Thoracic aorta (tissue), 2 donors: ENCODE data around the gene NANS. TPM values are rescaled to one million over a fixed set of nuclear protein-coding genes. Genes with fewer than 3 reads are reported as not detected.

ENCODE experiments used
- ATAC-seq: fragments of 150-250 bp; one replicate; pipeline ENCODE4 v1.8.0; 2017; ENCODE audit warnings: low read depth; ENCODE audit not compliant: insufficient number of reproducible peaks, low FRiP score
- DNase-seq: peaks from one replicate; pipeline ENCODE4 v3.0.0-alpha.2; 2020; ENCODE audit warnings: low spot score
- H3K27ac ChIP-seq, 2 donors: fragments of 200-600 bp; sonication (generic); 1 replicate in 1 of 2; 2 replicates in 1 of 2; pipeline ENCODE4 v1.5.1; 2016; ENCODE audit warnings: mild to moderate bottlenecking in 2 of 2, moderate library complexity in 2 of 2
- H3K27me3 ChIP-seq: fragments of 200-600 bp; sonication (generic); replicated peaks from 2 replicates; pipeline ENCODE4 v1.6.0; 2016; ENCODE audit warnings: mild to moderate bottlenecking; ENCODE audit not compliant: insufficient read depth
- H3K36me3 ChIP-seq: fragments of 200-600 bp; sonication (generic); one replicate; pipeline ENCODE4 v1.5.1; 2016
- H3K4me1 ChIP-seq, 2 donors: fragments of 200-600 bp; sonication (generic); 1 replicate in 1 of 2; 2 replicates in 1 of 2; pipeline versions ENCODE4 v1.5.1 to v1.6.0; 2016; ENCODE audit warnings: low read depth in 2 of 2, mild to moderate bottlenecking in 1 of 2; ENCODE audit not compliant: control insufficient read depth in 1 of 2
- H3K4me3 ChIP-seq: fragments of 200-600 bp; sonication (generic); 2 replicates; pipeline ENCODE4 v1.5.1; 2016; ENCODE audit warnings: mild to moderate bottlenecking
- H3K9me3 ChIP-seq: fragments of 200-600 bp; sonication (generic); 2 replicates; pipeline ENCODE4 v1.5.1; 2016
- CTCF ChIP-seq: fragments of 200-600 bp; sonication (generic); IDR thresholded peaks from one replicate; pipeline ENCODE4 v1.5.1; 2019; ENCODE audit warnings: antibody characterized with exemption
- total RNA-seq, 2 donors: library from RNA; depleted of rRNA; stranded (reverse); fragments of >200 nt; gene quantifications; one replicate each; pipeline versions ENCODE4 v1.1.0 to v1.2.3, GENCODE V29; 2016

Gene NANS
- total RNA-seq, 2 donors from 2014 or later = 60.9 to 73.1 TPM

DNA sequence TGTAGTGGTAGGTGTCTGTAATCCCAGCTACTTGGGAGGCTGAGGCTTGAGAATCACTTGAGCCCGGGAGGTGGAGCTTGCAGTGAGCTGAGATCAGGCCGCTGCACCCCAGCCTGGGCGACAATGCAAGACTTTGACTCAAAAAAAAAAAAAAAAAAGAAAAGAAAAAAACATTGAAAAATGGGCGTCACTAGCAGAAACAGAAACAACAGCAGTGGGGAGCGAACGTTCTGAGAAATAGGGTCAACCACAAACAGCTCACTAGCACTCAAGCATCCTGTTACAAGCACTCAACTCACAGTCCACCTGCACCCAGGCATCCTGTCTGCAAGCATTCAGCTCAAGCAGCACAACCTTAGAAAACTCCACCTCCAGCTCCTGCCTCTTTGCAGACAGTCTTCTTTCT is 45.3 kb downstream of the NANS start:
- Histone ChIP-seq H3K27me3 (no peaks in the 10 kb centered on the region), H3K27ac (no peak overlapping the region), H3K4me3 (no peak overlapping the region), H3K4me1 (no peaks in the 10 kb centered on the region), H3K9me3 (no peaks in the 10 kb centered on the region), H3K36me3 (no peaks in the 10 kb centered on the region)
- DNase-seq (no peak), ATAC-seq (no peak)
- TF ChIP-seq CTCF = no peak

DNA sequence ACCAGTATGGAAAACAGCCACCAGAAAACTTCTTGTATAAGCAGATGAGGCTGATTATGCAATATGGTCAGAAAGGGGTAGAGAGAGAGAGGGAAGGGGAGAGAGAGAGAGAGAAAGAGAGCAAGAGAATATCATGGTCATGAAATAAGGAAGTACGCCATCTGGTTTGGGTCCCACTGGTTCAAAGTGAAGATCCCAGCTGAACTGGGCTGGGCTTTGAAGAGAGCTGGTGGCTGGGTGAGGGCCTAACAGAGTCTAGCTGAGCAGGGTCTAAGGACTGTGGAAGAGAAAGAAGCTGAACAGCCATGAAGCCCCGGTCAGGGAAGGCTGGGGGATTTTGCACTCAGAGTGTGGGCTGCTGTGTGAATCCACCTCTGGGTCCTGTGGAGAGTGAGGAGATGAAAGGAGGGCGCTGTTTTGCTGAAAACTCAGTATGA is 47.9 kb downstream of the NANS start:
- no peaks in the 10 kb centered on the region for H3K9me3 ChIP-seq
- DNase-seq (no peak), ATAC-seq (no peak)
- no peaks in the 10 kb centered on the region for H3K27me3 ChIP-seq
- H3K4me3 ChIP-seq = no peak overlapping the region
- TF ChIP-seq CTCF = no peak
- H3K27ac ChIP-seq = no peak overlapping the region
- H3K4me1 ChIP-seq = no peaks in the 10 kb centered on the region
- no peaks in the 10 kb centered on the region for H3K36me3 ChIP-seq

GRCh38 chr9:98105006-98105405 is 48.5 kb downstream of the NANS start:
- TF ChIP-seq CTCF = no peak

DNA sequence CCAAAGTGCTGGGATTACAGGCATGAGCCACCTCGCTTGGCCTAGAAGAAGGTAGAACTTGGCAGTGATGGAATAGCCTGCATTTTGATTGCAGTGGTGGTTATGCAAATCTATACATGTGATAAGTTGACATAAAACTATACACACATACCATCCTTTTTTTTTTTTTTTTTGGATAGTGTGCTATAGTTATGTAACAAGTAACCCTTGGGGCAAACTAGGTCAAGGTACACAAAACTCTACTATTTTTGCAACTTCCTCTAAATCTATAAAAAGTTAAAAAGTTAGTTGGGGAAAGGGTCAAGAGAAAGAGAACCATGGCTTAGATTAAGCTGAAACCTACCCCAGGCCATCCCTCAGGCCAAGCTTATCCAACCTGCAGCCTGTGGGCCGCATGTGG is 51.4 kb downstream of the NANS start:
- no peak for TF ChIP-seq CTCF
- Histone ChIP-seq H3K4me1 (no peaks in the 10 kb centered on the region), H3K9me3 (no peaks in the 10 kb centered on the region), H3K27ac (no peak overlapping the region), H3K36me3 (no peaks in the 10 kb centered on the region), H3K4me3 (no peak overlapping the region), H3K27me3 (no peaks in the 10 kb centered on the region)
- ATAC-seq (no peak), DNase-seq (no peak)

More at GRCh38 chr9:98105006-98105405, 48.5 kb downstream of the NANS start:
- H3K4me3 ChIP-seq = no peak overlapping the region
- H3K27me3 ChIP-seq = no peaks in the 10 kb centered on the region
- H3K9me3 ChIP-seq = no peaks in the 10 kb centered on the region
- H3K27ac ChIP-seq = no peak overlapping the region
- H3K36me3 ChIP-seq = no peaks in the 10 kb centered on the region
- DNase-seq (no peak), ATAC-seq (no peak)
- no peaks in the 10 kb centered on the region for H3K4me1 ChIP-seq

- Histone ChIP-seq H3K36me3 (no peaks in the 10 kb centered on the region), H3K4me3 (no peak overlapping the region), H3K27ac (no peak overlapping the region), H3K27me3 (no peaks in the 10 kb centered on the region), H3K4me1 (no peaks in the 10 kb centered on the region), H3K9me3 (no peaks in the 10 kb centered on the region)
- TF ChIP-seq CTCF = no peak
- ATAC-seq (no peak), DNase-seq (no peak)
These were observed 52.0 kb downstream of the NANS start for GRCh38 chr9:98108531-98109031.
